ENCODE measurements around the gene KIRREL2.
"Not testable (repeated sequence)": the region's sequence is repeated elsewhere in the genome, so short reads cannot be mapped to it uniquely, and the experiment has no call there.

The KIRREL2 gene

DNA sequence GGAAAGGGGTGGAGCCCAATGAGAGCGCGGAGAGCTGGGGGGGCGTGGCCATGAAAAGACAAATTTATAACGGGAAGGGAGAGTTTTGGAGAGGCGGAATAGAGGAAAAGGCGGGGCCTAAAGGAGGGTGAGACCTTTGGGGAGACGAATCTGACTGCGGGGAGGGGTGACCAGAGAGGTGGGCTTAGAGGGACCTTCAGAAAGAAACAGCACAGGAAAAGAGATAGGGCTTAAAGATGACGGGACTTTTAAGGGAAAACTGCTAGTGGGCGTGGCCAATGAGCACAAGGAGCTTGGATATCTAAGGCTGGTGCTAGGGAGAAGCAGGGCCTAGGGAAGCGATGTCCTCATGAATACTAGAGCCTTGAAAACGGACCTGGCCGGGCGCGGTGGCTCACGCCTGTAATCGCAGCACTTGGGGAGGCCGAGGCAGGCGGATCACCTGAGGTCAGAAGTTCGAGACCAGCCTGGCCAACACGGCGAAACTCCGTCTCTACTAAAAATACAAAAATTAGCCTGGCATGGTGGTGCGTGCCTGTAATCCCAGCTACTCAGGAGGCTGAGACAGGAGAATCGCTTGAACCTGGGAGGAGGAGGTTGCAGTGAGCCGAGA, 13.5 kb downstream of the KIRREL2 start:
- DNase-seq, result not testable (repeated sequence)

DNA sequence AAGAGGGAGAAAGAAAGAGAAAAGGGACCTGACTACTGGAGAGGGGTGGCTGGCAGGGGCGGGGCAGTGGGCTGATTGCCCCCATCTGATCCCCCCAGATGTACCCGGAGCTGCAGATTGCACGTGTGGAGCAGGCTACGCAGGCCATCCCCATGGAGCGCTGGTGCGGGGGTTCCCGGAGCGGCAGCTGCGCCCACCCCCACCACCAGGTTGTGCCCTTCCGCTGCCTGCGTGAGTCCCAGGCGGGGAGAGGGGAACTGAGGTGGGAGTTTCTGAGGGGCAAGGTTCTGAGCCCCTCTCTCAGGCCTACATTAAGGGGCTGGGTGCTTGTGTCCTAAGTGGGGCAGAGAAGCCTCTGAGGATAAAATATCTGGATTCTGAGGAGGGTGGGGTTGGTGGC, 14.1 kb downstream of the KIRREL2 start:
- DNase-seq, result no peak

DNA sequence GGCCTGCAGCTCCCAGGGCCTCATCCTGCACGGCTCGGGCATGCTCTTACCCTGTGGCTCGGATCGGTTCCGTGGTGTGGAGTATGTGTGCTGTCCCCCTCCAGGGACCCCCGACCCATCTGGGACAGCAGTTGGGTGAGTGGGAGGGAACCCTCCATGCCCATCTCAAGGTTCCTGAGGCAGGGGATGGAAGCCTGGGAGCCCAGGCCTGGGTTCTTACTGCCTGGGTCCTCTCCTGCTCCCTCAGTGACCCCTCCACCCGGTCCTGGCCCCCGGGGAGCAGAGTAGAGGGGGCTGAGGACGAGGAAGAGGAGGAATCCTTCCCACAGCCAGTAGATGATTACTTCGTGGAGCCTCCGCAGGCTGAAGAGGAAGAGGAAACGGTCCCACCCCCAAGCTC, 14.9 kb downstream of the KIRREL2 start:
- no peak for DNase-seq

GRCh38 chr19:35872180-35872579, 15.5 kb downstream of the KIRREL2 start:
- no peak for DNase-seq

GRCh38 chr19:35874392-35874930, 17.8 kb downstream of the KIRREL2 start:
- no peak for DNase-seq

DNA sequence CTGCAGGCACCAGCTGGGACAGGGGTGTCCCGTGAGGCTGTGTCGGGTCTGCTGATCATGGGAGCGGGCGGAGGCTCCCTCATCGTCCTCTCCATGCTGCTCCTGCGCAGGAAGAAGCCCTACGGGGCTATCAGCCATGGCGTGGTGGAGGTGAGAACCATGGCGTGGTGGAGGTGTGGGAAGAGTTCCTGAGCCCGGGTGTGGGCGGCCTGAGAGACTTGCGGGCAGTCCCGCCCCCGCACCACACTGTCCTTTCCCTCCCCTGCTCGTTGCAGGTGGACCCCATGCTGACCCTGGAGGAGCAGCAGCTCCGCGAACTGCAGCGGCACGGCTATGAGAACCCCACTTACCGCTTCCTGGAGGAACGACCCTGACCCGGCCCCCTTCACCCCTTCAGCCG, 22.4 kb downstream of the KIRREL2 start:
- no peak for DNase-seq

GRCh38 chr19:35879770-35880317, 23.1 kb downstream of the KIRREL2 start:
- DNase-seq, result peak; percentile 91

DNA sequence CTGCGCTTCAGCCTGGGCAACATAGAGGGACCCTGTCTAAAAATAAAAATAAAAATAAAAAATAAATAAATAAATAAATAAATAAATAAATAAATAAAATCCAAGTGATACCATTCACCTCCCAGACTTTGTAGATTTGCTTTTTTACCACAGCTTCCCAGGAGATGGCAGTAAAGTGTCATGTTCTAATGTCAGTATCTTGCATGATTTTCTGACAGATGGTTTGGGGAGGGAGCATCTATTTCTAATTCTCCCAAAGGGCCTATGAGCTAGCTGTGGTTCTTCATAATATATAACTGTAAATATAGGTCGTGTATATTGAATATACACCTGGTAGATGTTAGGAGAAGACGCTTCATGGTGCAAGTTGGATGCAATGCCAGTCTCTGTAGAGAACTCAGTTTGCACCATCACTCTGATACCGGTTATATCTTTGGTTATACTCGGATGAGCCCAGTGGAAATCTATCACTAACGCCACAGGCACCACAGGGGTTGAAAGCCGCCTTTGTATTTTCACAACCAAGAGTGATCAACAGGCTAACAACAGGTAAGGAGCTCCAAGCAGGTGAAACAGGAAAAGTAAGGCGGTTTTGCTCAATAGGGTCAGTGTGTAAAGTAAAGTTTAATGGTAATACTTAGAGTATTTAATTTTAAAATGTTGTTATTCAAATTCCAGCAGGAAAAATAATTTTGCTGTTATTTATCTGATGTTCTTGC, 25.6 kb downstream of the KIRREL2 start:
- DNase-seq, result no peak

DNA sequence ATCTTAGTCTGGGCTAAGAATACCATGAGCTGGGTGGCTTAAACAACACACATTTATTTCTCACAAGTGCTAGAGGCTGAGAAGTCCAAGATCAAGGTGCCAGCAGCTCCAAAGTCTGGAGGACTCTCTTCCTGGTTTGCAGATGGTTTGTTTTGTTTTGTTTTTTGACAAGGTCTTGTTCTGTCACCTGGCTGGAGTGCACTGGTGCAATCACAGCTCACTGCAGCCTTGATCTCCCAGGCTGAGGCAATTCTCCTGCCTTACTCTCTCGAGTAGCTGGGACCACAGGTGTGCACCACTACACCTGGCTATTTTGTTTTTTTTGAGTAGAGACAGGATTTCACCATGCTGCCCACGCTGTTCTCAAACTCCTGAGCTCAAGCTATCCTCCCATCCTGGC, 27.2 kb downstream of the KIRREL2 start:
- DNase-seq, result no peak

DNA sequence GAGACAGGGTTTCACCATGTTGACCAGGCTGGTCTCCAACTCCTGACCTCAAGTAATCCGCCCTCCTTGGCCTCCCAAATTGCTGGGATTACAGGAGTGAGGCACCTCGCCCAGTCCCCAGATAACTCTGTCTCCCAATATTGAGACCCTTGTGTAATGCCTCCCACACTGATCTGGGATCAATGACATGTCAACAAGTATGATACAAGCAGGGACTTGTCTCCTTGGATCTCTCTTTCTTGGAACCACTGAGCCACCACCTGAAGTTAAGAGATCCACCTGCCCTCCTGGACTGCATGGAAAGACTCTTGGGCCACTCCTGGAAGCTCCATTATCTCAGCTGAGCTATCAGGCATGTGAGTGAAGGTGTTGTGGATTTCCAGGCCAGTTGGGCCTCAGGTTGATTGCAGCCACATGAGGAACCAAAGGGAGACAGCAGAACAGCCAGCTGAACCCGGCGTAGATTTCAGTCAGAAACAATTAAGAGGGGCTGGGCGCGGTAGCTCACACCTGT, 28.6 kb downstream of the KIRREL2 start:
- DNase-seq, result no peak

- DNase-seq, result no peak
These were observed 29.2 kb downstream of the KIRREL2 start for GRCh38 chr19:35885904-35886303.

DNA sequence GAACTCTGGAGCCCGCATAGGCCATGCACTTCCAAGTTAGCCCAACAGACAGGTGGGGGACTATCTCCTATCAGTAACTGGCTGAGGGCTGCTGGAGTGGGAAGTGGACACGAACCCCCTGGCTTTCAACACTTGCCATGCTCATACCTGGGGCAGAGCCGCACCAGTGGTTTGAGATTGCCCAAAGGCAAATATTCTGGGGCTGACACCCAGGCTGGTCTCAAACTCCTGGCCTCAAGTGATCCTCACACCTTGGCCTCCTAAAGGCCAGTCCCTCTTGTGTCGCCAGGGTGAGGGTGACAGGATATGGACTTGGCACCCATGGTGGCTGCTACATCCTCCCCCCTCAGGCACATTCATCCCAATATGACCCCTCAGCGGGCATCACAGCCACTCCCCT, 30.5 kb downstream of the KIRREL2 start:
- no peak for DNase-seq

GRCh38 chr19:35888398-35888797, 31.7 kb downstream of the KIRREL2 start:
- no peak for DNase-seq

DNA sequence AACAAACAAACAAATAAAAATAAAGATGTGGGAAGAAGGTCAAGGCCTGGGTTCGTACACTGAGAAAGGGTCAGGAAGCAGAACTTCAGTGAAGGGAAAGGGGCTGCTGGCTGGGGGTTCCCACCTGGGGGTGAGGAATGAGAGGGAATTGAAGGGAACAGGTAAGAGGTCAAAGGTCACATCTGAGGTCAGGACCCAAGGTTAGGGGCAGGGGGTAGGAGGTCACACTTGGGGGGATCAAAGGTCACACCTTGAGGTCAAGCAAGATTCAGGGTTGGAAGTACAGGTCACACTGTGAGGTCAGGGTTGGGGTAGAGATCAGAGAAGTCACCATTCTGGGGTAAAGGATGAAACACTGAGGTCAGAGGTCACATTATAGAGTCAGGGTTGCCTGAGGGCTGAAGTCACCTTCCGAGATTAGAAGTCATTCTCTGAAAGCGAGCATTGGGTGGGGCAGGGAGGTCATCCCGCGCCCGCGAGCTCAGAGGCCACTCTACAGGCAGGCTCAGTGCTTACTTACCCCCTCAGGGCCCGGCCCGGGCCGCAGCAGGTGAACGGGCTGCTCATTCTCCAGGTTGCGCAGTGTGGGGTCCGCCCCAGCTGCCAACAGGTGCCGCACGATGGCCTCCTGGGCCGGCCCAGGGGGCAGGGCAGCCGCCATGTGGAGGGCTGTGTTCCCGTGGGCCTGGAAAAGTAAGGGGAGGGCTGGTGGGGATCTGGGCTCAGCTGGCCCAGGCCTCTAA, 32.8 kb downstream of the KIRREL2 start:
- DNase-seq, result no peak

DNA sequence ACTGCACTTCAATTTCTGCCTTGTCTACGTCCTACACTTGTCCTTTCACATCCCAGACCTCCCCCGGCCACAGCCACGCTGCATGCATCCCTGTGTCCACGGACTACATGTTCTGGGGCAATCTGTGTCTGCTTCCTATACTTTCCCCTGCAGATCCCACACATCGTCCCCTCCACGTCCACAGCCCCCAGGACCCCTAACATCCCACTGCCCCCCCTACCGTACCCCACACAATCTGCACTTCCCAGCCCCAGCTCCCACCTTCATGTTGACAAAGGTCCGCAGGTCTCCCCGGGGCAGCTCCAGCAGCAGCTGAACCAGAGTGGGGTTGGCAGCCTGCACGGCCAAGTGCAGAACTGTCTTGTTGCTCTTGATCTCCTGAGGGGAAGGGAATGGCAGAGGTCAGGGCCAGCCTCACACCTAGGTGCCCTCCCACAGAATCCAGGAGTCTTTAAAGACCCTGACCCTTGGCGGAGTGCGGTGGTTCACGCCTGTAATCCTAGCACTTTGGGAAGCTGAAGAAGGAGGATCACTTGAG, 33.5 kb downstream of the KIRREL2 start:
- no peak for DNase-seq

GRCh38 chr19:35891819-35892218, 35.1 kb downstream of the KIRREL2 start:
- DNase-seq, result not testable (repeated sequence)

DNA sequence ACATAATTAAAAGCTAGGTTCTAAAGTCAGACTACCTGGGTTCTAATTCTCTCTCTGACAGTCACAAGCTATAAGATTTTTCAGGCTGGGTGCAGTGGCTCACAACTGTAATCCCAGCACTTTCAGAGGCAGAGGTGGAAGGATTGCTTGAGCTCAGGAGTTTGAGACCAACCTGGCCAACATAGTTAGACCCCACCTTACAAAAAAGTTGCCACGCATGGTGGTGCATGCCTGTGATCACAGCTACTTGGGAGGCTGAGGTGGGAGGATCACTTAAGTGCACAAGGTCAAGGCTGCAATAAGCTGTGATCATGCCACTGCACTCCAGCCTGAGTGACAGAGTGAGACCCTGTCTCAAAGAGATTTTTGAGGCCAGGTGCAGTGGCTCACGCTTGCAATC, 37.6 kb downstream of the KIRREL2 start:
- DNase-seq, result no peak

GRCh38 chr19:35895911-35896642, 39.4 kb downstream of the KIRREL2 start:
- DNase-seq, result no peak

DNA sequence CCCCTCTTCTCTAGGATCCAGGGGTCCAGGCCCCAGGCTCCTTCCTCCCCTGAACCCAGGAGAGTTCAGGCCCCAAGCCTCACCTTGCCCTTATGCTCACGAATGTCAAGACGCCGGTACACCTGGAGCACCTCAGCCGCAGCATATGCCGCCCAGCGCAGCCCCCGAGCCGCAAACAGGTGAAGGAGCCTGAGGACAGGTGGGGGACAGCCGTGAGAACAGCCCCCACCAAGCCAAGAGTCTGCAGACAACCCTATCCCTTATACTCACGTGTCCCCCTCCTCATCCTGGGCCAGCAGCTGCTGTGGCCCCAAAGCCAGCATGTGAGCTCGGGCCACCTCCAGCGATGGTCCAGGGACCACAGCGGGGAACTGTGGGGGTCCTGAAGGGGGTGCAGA, 39.9 kb downstream of the KIRREL2 start:
- no peak for DNase-seq

DNA sequence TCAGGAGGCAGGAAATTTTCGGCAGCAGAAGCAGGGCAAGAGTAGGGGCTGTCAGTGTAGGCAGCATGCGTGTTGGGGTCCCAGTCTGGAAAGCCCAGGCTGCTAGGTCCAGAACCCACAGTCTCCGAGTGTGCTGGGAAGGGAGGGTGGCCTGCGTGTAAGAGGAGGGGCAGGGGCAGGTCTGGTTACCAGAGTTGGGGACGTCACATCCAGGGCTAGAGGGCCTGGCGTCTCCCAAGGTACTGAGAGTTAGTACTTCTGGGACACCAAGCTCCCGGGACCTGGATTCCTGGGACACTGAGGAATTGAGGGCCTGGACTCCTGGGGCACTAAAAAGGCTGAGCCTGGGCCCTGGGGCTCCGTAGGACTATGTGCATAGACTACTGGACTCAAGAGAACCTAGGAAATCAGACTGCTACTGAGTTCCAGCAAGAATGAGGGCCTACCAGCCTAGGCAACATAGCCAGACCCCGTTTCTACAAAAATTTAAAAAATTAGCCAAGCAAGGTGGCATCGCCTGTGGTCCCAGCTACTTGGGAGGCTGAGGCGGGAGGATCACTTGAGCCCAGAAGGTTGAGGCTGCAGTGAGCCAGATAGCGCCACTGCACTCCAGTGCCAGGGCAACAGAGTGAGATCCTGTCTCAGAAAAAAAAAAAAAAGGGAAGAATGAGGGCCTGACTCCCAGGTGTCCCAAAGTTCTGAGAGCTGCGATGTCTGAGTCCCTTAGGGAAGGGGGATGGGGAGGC, 41.2 kb downstream of the KIRREL2 start:
- DNase-seq, result no peak

- no peak for DNase-seq
These were observed 41.7 kb downstream of the KIRREL2 start for GRCh38 chr19:35898499-35898809.

Measured in activated effector memory CD4-positive, alpha-beta T cell treated with anti-CD3 and anti-CD28 coated beads, Interleukin-2, amount 50 U/mL, for 16 hours (primary cell).